Stimulated activated CD8-positive, alpha-beta memory T cell treated with anti-CD3 and anti-CD28 coated beads, Interleukin-7, amount 100 ng/mL, for 24 hours (primary cell): ENCODE data around the gene EPHB4.

Experiments used
- DNase-seq: peaks from one replicate; pipeline ENCODE4 v3.0.0-alpha.2; 2020; ENCODE audit warnings: low read depth

The EPHB4 gene

GRCh38 chr7:100854146-100854895 lies 27.0 kb upstream of the EPHB4 start:
- DNase-seq, result no peak

GRCh38 chr7:100852048-100852872 lies 24.9 kb upstream of the EPHB4 start, which contains the start of gene SLC12A9:
SLC12A9 (plus strand) TSS chr7:100852713; CDS start chr7:100854198, 1,485 bp downstream.
- peak; percentile 74 for DNase-seq

GRCh38 chr7:100847360-100847759 lies 20.0 kb upstream of the EPHB4 start:
- DNase-seq, result no peak

GRCh38 chr7:100840470-100841100 lies 13.3 kb upstream of the EPHB4 start:
- DNase-seq, result no peak

GRCh38 chr7:100839361-100839760 lies 12.0 kb upstream of the EPHB4 start:
- no peak for DNase-seq

- peak; percentile 61 for DNase-seq
Observed at GRCh38 chr7:100837099-100837836, 9.9 kb upstream of the EPHB4 start.

GRCh38 chr7:100836812-100837098 lies 9.4 kb upstream of the EPHB4 start:
- DNase-seq, result no peak

- DNase-seq, result no peak
Observed at GRCh38 chr7:100835903-100836811, 8.8 kb upstream of the EPHB4 start.

- DNase-seq, result no peak
Observed at GRCh38 chr7:100832281-100832633, 4.9 kb upstream of the EPHB4 start.

- no peak for DNase-seq
Observed at GRCh38 chr7:100830396-100830795, 3.1 kb upstream of the EPHB4 start.

GRCh38 chr7:100829150-100829716 lies 1.9 kb upstream of the EPHB4 start:
- DNase-seq, result no peak

- no peak for DNase-seq
Observed at GRCh38 chr7:100826514-100827329, 601 bp downstream of the EPHB4 start.

GRCh38 chr7:100825751-100826513 lies 1.4 kb downstream of the EPHB4 start:
- DNase-seq, result no peak

- no peak for DNase-seq
Observed at GRCh38 chr7:100825215-100825671, 2.1 kb downstream of the EPHB4 start.

GRCh38 chr7:100824499-100825214 lies 2.7 kb downstream of the EPHB4 start:
- DNase-seq, result no peak

- DNase-seq, result no peak
Observed at GRCh38 chr7:100823534-100823933, 3.8 kb downstream of the EPHB4 start.

GRCh38 chr7:100823140-100823525 lies 4.2 kb downstream of the EPHB4 start:
- no peak for DNase-seq
